Glomerular visceral epithelial cell (primary cell): Measurements from ENCODE around the gene ALX4.

Experiments used
- DNase-seq: peaks from one replicate; pipeline ENCODE4 v3.0.0-alpha.2; 2016; ENCODE audit errors: extremely low spot score

Gene ALX4

DNA sequence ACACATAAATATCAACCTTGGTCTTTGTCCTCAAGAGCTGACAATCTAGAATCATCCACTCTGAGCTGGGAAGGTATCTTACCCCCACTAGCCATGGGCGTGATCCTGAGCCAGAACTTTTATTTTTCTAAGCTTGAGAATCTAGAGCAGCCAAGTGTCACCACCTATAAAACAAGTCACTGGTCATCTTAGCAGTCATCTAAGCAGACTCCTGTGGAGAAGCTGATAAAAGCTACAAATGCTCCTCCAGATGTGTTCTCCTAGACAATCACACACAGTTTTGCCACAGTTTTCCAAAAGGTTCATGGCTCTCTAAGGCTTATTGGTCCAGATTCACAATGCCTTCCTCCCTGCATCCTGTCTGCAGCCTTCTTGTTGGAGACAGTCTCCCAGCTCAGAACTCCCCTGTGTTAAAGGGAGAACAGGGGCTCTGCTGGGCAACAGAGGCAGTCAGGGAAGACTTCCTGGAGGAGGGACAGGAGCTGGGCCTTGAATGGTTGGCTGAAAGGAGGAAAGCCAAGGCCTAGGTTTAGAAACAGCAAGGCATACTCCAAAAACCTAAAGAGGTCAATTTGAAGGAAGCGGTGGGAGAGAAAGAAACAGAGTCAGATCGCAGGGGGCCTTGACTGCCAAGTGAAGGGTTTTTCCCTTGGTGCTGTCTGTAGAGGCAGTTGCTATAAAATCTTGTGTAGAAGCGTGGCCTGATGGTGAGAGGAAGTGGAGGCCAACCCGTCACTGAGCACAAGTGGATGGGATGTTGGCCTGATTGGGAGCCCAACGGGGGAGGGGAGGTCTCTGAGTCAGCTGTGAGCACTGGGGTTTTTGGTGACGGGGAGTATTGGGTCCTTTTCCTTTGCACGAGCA is 42.0 kb downstream of the ALX4 start:
- no peak for DNase-seq

DNA sequence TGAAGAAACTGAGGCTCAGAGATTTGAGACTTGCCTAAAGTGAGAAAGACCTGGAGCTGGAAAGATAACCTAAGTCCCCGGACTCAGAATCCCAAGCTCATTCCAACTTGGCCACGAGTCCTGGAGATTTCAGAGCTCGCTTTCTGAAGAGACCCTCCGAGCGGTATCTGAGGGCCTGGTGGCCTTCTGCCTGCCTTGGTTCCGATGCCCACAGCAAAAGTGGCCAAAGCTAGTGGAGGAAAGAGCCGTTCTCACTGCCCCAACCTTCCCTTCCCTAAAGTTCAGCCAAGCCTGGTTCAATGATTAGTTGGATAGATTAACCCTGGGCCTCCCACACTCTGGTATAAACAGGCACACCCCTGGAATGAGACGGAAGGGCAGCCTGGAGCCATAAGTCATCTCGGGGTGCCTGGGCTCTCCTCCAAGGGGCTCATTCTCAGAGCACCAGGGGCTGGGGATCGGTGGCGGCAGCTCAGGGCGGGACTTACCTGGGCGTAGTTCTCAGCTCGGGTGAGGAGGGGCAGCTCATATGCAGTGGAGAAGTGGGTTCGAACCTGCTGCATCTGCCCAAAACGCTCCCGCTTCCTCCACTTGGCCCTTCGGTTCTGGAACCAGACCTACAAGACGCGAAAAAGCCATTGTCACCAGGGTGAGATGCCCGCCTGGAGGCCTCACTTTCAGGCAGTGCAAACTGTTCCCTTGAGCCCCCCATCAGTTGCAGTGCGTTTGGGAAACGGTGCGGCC is 42.8 kb downstream of the ALX4 start:
- DNase-seq: no peak

DNA sequence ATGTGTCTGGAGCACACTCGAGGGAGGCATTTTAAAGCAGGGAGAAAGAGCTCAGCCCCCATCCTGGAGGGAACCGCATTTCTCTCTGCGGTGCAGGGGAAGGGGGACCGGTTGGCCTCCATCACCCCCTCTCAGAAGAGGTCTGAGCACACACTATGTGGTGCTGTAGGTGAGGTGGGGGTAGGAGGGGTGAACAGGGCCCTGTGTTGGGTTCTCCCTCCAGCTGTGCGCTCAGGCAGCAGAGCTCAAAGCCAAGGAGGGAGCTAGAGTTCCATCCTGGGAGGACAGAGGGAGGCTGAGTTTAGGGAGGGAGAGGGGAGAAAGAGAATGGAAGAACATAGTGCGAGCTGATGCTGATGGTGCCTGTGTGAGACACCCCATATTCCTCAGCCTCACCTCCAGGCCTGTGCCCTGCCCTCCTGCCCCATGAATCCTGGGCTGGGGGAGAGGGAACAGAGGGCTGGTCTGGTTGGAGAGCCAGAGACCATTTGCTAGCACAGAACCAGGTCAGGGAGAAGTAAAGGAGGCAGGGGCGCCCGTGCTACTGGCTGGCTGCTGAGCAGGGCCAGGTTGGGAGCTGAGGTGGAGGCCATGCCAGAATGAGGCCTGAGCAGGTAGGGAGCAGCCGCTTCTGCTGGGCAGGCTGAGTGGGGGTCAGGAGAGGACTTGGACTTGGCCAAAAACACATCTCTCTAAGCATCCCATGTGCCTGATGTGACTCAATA is 43.7 kb downstream of the ALX4 start:
- DNase-seq: no peak

DNA sequence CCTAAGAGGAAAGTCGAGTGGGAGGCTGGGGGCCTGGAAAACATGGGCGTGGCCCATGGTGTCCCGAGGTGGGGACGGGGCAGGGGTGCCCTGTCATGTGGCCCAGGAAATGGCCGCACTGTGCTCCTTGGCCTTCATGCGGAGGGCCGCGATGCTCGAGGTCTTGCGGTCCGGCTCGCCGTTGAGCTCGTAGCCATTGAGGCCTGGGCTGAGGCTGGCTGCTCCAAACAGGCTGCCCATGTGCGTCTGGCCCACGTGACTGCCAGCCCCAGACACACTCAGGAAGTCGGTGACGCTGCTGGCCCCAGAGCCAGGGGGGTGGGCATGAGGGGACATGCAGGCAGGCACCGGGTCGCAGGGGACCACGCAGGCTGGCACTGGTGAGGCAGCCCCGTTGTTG is 45.2 kb downstream of the ALX4 start:
- DNase-seq: no peak

DNA sequence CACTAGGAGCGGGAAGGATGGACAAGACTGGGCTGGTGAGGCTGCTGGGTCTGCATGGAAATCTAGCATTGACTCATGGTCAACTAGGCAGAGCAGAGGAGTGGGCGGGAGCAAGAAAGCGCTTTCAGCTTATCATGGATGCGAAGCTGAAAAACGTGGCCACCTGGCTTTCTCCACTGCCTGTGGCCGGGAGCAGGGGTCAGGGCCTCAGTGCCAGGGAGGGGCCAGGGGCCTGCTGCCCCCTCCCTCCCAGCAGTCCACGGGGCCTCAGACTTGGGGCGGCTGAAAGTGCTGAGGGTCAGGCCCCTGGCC is 45.5 kb downstream of the ALX4 start:
- no peak for DNase-seq

DNA sequence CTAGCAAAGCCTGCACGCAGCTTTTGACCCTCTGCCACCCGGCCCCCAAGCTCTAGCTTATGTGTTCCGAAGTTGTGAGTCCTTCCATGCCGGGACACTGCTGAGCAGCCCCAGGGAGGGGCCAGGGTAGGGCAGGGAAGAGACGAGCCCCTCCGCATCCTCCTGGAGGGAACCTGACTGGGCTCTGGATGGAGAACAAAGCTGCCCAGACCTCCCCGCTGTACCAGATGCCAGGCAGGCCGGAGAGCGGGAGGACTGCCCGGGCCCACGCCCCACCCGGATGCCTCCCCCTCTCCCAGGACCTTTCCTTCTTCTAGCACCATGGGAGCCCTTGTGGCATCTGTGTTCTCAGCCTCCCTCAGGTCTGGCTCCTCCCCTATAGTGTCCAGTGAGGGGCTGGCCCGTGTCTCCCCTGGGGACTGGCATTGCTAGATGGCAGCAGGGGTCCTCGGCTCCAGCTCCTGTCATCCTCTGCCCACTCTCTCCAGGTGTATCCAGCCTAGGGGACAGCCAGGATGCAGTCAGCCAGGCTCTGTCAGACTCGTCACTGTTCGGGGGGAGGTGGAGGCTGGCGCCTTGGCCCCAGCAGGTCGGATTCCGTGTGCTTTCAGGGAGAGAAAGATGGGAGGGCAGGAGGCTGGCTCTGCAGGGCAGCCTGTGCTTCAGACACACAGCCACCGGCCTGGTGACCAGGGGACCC is 46.1 kb downstream of the ALX4 start:
- DNase-seq: no peak

DNA sequence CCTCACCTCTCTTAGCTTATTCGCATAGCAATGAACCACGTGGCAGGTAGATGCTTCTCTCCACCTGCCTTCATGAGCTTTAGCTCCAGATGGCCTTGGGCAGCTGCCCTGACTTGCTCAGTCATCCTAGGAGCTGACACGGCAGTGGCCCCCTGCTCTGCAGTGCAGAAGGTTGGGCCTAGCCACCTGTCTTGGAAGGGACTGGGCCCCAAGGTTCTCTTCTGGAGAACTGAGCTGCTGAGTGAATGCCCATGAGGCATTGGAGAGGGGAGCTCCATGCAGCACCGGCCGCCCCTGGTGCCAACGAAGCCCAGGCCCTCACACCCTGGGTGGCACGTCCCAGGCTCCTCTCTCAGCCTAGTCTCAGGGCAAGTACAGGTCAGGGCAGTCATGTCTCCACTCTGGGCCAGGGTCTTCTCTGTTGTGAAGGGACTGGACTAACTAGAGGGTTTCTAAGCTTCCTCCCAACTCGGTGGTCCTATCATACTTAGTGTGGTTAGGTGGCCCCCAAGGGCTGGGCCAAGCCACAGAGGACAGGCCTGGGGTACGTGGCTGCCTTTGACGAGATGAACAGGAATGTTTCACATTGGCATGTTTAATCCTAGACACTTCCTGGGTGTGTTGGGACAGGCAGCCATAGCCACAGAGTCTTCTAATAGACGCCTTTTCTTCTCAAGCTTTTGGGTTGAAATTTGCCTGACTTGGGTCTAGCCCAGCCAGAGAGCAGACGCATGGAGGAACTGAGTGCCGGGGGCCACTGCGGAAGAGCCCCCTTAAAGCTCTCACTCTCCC is 47.9 kb downstream of the ALX4 start:
- no peak for DNase-seq

DNA sequence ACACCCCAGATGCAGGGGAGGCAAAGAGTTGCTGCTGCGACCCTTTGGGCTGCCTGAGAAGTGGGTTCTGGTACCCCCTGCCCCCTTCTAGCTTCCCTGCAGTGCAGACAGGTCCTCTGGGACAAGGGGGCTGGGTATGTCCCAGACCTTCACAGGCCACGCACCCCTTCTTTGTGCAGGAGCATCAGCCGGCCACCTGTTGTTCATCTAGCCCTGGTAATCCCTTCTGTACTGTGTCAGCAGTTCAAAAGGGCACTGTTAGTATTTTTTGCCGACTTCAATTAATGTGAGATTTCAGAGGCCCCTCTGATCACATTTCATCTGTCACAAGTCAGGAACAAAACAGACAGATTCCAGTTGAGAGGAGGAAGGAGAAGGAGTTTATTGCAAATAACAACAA is 49.9 kb downstream of the ALX4 start:
- DNase-seq: no peak

DNA sequence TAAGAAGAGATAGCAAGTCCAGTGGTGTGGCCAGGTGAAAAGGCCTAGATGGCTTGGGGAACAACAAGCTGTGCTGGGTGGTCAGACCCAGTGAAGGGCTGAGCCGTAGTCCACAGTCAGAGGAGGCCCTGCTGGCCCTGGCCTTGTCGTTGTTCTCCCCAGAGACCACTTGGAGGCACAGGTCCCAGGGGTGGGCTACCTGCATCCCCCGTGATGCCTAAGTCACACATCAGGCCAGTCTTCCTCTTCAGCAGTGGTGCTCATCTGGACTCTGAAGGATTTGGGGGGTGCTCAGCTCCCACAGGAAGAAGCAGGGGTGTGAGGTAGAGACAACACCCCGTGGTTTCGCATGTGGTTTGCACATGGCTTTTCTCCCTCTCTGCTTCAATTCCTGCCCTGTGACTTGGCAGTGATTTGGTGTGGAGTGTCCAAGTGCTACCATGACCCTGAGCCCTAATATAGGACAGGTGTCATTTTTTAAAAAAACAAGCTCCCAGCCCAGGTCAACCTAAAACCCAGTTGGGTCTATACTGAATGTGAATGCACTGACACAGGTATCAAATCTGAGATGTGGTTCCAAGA is 51.0 kb downstream of the ALX4 start:
- no peak for DNase-seq

DNA sequence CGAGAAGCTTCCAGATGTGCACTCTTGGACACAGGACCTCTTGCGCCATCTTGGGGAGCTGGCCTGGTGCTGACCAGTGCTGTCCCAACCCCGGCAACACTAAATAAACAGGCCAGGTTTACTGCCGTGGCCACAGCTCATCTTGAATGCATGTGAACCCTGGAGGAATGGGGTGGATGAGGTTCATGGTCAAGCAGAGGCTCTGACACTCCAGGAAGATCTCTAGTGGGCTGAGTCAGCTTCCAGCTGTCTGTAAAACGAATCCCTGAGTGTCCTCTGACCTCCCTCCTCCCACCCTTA is 51.8 kb downstream of the ALX4 start:
- no peak for DNase-seq

DNA sequence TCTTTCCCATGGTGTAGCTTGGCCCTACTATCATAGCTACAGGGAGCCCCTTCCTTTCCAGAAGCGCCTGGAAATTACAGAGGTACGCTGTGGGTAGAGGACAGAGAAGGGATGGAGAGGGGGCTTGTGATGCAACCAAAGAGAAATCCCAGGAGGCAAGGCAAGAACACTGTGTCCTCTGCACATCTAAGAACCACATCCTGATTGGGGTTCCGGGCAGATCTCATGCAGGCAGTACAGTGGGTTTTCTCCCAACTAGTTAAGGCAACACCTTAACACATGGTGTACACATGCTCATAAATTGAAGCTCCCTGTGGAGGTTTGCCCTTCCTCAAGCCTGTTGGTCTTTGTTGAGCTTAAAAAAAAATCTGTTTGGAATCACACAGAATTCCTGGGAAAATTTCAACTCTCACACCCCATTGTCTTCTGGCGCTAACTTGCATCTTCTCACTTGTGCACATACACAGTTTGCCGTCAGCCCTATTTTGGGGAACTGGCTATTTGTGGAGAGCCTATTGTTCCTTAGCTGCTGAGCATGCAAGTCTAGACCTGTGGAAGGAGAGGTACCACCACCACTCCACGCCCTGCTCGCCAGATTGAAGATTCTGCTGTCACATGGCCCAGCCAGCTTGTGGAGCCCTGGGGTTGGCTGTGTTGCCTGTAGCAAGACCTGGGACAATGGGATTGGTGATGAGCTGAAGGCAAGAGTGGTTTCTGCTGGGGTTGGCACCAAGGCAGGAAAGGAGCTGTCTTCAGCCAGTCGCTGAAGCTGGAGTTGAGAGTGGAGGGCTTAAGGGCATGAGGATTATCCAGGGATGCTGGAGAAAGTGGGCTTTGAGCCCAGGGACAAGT is 52.4 kb downstream of the ALX4 start:
- no peak for DNase-seq

DNA sequence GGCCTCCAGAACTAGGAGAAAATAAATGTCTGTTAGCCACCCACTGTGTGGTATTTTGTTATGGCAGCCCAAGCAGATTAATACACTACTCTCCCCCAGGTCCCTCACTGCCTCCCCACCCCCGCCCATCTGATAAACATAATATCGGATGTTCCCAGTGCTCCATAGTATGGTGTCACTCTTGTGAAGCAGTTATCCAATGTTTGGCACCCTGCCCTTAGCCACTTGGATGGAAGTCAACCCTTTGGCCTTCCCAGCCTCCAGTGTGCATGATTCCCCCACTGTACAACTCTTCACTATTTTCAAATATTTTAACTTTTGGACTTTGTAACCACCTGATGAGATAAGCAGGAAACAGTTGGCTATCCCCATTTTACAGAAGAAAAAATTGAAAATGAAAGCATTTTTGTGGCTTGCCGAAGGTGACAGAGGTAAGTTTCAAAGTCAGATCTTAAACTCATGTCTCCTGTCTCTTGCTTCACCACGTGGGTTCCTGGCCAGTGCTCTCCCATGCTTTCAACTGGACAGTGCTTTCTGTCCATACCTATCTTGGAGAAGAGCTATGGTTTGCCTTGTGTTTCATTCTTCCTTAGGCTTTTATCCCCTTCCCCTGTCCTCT is 53.2 kb downstream of the ALX4 start:
- DNase-seq: no peak

DNA sequence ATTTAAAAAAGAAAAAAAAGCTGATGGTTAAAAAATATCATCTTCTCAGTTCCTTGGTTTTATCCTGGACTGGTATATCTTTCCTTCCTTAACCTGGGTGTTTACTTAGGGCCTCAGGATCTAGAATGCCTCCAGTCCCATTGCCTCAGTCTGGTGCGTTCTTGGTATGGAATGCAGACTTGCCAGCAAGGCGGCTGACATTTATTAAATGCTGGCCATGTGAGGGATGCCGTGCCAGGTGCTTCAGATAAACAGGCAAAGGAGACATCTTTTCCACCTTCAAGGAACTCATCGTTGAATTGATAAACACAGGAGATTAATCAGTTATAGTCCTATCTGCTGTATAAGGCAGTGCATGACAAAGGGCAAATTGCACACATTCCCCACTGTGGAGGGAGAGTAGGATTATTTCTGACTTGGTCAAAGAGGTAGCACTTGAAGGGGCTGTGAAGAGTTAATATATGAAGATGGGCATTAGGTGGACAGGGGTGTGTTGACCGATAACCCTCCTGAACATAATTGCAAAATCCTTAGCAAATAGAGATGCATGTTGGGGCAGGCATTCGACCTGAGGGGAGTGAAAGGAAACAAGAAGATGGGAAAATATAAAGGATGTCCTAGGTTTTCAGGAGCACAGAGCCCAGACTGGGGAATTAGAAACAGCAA is 54.4 kb downstream of the ALX4 start:
- DNase-seq: no peak

DNA sequence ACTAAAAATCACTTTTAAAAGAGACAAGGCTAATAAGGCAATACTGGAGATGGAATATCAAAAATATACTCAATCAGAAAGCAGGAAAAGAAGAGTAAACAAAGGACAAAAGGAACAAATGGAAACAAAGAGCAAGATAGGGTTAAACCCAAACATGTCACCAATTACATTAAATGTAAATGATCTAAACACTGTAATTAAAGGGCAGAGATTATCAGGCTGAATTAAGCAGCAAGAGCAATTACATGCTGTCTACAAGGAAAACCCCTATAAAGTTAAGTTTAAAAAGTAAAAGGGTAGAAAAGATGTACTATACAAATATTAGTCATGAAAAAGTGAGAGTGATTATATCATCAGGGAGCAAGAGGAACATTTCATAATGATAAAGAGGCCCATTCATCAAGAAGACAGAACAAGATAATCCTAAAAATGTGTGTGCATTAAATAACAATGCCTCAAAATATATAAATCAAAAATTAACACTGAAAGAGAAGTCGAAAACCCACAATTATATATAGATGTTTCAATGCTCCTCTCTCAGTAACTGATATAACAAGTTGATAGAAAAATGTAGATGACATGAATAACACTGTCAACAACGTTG is 56.8 kb downstream of the ALX4 start:
- no peak for DNase-seq

DNA sequence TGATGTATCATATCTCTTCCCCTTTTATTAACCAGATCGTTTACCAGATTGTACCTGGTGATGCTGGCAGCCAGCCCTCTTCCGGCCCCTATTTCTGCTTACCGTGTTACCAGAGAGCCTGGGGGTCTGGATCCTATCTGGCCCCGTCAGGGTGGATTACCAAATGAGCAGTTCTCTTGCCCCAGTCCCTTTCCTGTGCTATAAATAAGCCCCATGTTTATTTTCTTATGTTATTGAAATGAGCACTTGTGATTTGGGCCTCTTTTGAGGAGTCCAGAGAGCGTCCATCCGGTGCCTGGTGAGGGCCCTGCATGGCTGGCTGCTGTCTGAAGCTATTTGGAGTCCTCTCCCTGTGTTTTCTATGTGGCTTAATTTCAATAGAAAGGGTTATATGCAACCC is 59.5 kb downstream of the ALX4 start:
- no peak for DNase-seq

DNA sequence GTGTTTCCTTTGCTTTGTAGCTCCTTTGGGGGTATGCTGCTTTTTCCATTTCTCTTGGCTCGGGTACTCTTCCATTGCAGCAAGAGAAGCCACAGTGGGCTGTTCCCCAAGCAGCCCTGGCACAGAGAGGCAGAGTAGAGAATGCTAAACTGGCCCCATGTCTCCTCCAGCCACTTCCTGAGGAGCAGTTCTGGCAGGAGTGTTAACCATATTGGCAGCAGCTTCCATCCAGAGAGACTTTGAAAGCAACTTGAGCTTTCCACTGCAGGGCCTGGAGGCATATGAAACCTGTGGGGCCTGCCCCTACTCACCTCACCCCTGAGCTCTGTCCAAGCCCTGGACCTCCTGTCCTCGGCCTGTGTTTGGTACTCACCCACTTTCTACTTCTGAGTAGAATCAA is 61.8 kb downstream of the ALX4 start:
- no peak for DNase-seq

DNA sequence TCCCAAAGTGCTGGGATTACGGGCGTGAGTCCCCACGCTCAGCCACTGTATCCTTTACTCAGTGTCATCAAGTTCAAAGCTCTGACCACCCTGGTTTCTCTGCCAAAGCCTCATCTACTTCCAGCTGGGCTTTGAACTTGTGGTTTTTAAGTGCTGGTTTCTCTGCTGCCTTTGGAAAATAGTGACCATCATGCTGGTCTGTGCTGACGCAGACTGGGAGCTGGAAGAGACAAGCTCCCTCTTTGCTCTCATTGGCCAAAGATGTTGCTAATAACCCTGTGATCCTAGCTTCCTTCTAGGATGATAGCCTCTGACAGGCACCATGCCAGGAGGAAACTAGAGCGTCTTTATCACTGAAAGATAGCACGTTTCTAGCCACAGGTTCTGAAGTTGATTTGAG is 62.4 kb downstream of the ALX4 start:
- DNase-seq: no peak

DNA sequence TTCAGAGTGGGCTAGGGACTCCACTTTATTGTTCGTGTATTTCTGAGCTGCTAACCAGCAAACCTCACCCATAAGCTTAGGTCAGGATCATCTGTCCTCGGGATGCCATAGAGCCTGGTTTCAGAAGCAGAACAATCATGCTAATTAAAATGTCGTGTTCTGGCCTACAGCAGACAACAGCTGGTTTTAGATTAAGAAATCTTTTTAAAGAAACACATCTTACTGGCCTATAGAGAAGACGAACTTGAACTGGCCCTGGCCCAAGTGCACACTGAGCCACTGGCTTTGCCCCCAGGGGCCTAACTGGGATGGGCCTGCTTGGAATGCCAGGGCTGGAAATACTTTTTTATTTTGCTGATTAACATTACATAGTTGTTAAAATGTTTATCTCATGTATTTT is 63.2 kb downstream of the ALX4 start:
- no peak for DNase-seq
